Activated B cell treated with CpG ODN at 0.5 μM for 24 hours (primary cell): Measurements from ENCODE around the gene GTF2H4. TPM values are rescaled to one million over a fixed set of nuclear protein-coding genes. Genes with fewer than 3 reads are reported as not detected.

Experiments
- ATAC-seq: fragments of 200-7000 bp; cut with Tn5 transposase; one replicate; pipeline ENCODE4 v1.10.0; 2021; ENCODE audit warnings: low read depth, mild to moderate bottlenecking, moderate library complexity
- CTCF ChIA-PET: fragments of 350-600 bp; sonication (Branson Sonifier 250); formaldehyde crosslinking; loops from one replicate; lab custom pipeline; 2021; ENCODE audit warnings: antibody characterized with exemption; lab: Charles Lee
- POLR2A ChIA-PET: fragments of 350-600 bp; sonication (Branson Sonifier 250); formaldehyde crosslinking; loops from one replicate; lab custom pipeline; 2021; ENCODE audit warnings: antibody characterized with exemption; lab: Charles Lee
- DNase-seq: peaks from one replicate; pipeline ENCODE4 v3.0.0; 2022
- H3K27ac Mint-ChIP-seq: one replicate; pipeline ENCODE4 v1.8.0; 2020; ENCODE audit warnings: mixed read lengths
- H3K27me3 Mint-ChIP-seq: one replicate; pipeline ENCODE4 v1.8.0; 2021; ENCODE audit warnings: mixed read lengths
- H3K36me3 Mint-ChIP-seq: one replicate; pipeline ENCODE4 v1.8.0; 2021; ENCODE audit warnings: low read depth, mixed read lengths
- H3K4me1 Mint-ChIP-seq: one replicate; pipeline ENCODE4 v1.8.0; 2021; ENCODE audit warnings: mixed read lengths
- H3K4me3 Mint-ChIP-seq: one replicate; pipeline ENCODE4 v1.8.0; 2020; ENCODE audit warnings: mild to moderate bottlenecking, mixed read lengths
- H3K9me3 Mint-ChIP-seq: one replicate; pipeline ENCODE4 v1.8.0; 2020; ENCODE audit warnings: mixed read lengths
- CTCF ChIP-seq: fragments of 200-600 bp; IDR thresholded peaks from one replicate; pipeline ENCODE4 v1.8.0; 2022; ENCODE audit warnings: antibody characterized with exemption, mild to moderate bottlenecking
- intact Hi-C: fragments of 100-400 bp; cut with micrococcal nuclease; formaldehyde crosslinking; loops from one replicate; pipeline ENCODE4 v1.15.1; 2024
- total RNA-seq: library from RNA; stranded (reverse); gene quantifications from 2 replicates; pipeline ENCODE4 v1.2.3, GENCODE V29; 2022

GTF2H4 gene
- total RNA-seq, 1 donor from 2014 or later: 42.3 TPM

- Mint-ChIP-seq H3K4me3 (no peak overlapping the region), H3K36me3 (peaks cover 60% of the 10 kb centered on the region), H3K4me1 (no peaks in the 10 kb centered on the region), H3K27me3 (no peaks in the 10 kb centered on the region), H3K27ac (no peak overlapping the region), H3K9me3 (no peaks in the 10 kb centered on the region)
- no peak for ATAC-seq
- no peak for DNase-seq
- CTCF ChIA-PET: no interaction called here
- TF ChIP-seq CTCF: no peak
- intact Hi-C loops: no loop called here
- POLR2A ChIA-PET: no interaction called here
Observed at GRCh38 chr6:30894381-30894780, 13.6 kb upstream of the GTF2H4 start.

- TF ChIP-seq CTCF: no peak
- Mint-ChIP-seq H3K27me3 (no peaks in the 10 kb centered on the region), H3K4me3 (no peak overlapping the region), H3K27ac (no peak overlapping the region), H3K4me1 (no peaks in the 10 kb centered on the region), H3K9me3 (no peaks in the 10 kb centered on the region), H3K36me3 (peaks cover 60% of the 10 kb centered on the region)
- ChIA-PET CTCF (no interaction called here), POLR2A (no interaction called here)
- DNase-seq (no peak), ATAC-seq (no peak)
- intact Hi-C loops: no loop called here
Observed at GRCh38 chr6:30894935-30895334, 13.1 kb upstream of the GTF2H4 start.

DNA sequence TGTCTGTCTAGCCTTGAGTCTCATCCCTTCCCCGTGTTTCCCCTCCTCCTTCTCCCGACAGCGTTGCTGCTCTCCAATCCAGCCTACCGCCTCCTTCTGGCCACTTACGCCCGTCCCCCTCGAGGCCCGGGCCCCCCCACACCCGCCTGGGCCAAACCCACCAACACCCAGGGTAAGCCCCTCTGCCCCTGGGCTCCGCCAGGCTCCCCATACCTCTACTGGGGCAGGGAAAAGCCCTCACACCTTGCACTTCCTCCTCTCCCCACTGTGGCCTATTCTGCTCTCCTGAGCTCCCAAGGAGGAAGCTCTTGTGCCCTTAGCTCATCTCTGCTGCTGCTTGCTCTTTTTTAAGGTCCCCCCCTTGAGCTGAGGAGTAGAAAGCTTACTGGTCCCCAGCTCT is 12.7 kb upstream of the GTF2H4 start:
- ATAC-seq (no peak), DNase-seq (no peak)
- no peaks in the 10 kb centered on the region for H3K4me1 Mint-ChIP-seq
- no peaks in the 10 kb centered on the region for H3K9me3 Mint-ChIP-seq
- no peak for TF ChIP-seq CTCF
- intact Hi-C loops: no loop called here
- ChIA-PET CTCF (no interaction called here), POLR2A (no interaction called here)
- peaks cover 58% of the 10 kb centered on the region for H3K36me3 Mint-ChIP-seq
- H3K27ac Mint-ChIP-seq: no peak overlapping the region
- no peaks in the 10 kb centered on the region for H3K27me3 Mint-ChIP-seq
- no peak overlapping the region for H3K4me3 Mint-ChIP-seq

GRCh38 chr6:30896541-30896940 is 11.5 kb upstream of the GTF2H4 start:
- Mint-ChIP-seq H3K4me1 (peaks cover under 1% of the 10 kb centered on the region), H3K27ac (no peak overlapping the region), H3K27me3 (no peaks in the 10 kb centered on the region), H3K4me3 (no peak overlapping the region), H3K9me3 (no peaks in the 10 kb centered on the region), H3K36me3 (peaks cover 52% of the 10 kb centered on the region)
- TF ChIP-seq CTCF: no peak
- CTCF ChIA-PET: no interaction called here
- no peak for ATAC-seq
- no peak for DNase-seq
- intact Hi-C loops: no loop called here
- POLR2A ChIA-PET: interaction anchor here (0.7 kb wide), 1 partner anchor 11 kb away, joined by 4 read pairs; no protein-coding TSS in a partner anchor

GRCh38 chr6:30897882-30898281 is 10.1 kb upstream of the GTF2H4 start:
- intact Hi-C loops: no loop called here
- no peak overlapping the region for H3K27ac Mint-ChIP-seq
- H3K36me3 Mint-ChIP-seq: peaks cover 46% of the 10 kb centered on the region

More at GRCh38 chr6:30897882-30898281, 10.1 kb upstream of the GTF2H4 start:
- ATAC-seq (no peak), DNase-seq (no peak)
- Mint-ChIP-seq H3K4me3 (no peak overlapping the region), H3K4me1 (peaks cover 11% of the 10 kb centered on the region), H3K27me3 (no peaks in the 10 kb centered on the region), H3K9me3 (no peaks in the 10 kb centered on the region)
- ChIA-PET CTCF (no interaction called here), POLR2A (no interaction called here)
- TF ChIP-seq CTCF: no peak
